Heart right ventricle (tissue), 16 donors: Measurements from ENCODE around the gene RELL2. TPM values are rescaled to one million over a fixed set of nuclear protein-coding genes. Genes with fewer than 3 reads are reported as not detected.

Experiments used
- ATAC-seq, 8 donors: fragments of 200-7000 bp; cut with Tn5 transposase; one replicate each; pipeline ENCODE4 v1.9.1; 2020; ENCODE audit warnings: mild to moderate bottlenecking in 8 of 8, moderate library complexity in 8 of 8, moderate number of reproducible peaks in 1 of 8
- DNase-seq, 2 donors: peaks; one replicate each; pipeline ENCODE4 v3.0.0-alpha.2; 2020
- H3K27ac ChIP-seq, 10 donors: fragments of 200-600 bp; sonication (generic) in 2 of 10; one replicate each; pipeline versions ENCODE4 v1.5.0 to v1.8.0; 2020 to 2022; ENCODE audit warnings: mild to moderate bottlenecking in 3 of 10
- H3K27me3 ChIP-seq, 7 donors: fragments of 200-600 bp; one replicate each; pipeline ENCODE4 v1.8.0; 2021 to 2022; ENCODE audit warnings: mild to moderate bottlenecking in 2 of 7
- H3K36me3 ChIP-seq, 9 donors: fragments of 200-600 bp; sonication (generic) in 1 of 9; one replicate each; pipeline versions ENCODE4 v1.5.0 to v1.8.0; 2020 to 2022; ENCODE audit warnings: mild to moderate bottlenecking in 2 of 9
- H3K4me1 ChIP-seq, 9 donors: fragments of 200-600 bp; sonication (generic) in 1 of 9; one replicate each; pipeline versions ENCODE4 v1.5.0 to v1.8.0; 2020 to 2022; ENCODE audit warnings: mild to moderate bottlenecking in 4 of 9
- H3K4me3 ChIP-seq, 10 donors: fragments of 200-600 bp; sonication (generic) in 2 of 10; one replicate each; pipeline versions ENCODE4 v1.5.0 to v1.8.0; 2020 to 2022; ENCODE audit warnings: mild to moderate bottlenecking in 7 of 10, moderate library complexity in 2 of 10
- H3K9me3 ChIP-seq, 11 donors: fragments of 200-600 bp in 10 of 11; sonication (generic) in 2 of 11; one replicate each; pipeline versions ENCODE4 v1.5.0 to v1.8.0; 2013 to 2022; ENCODE audit warnings: mild to moderate bottlenecking in 2 of 11, control low read depth in 1 of 11, moderate library complexity in 1 of 11
- WGBS, 2 donors: extraction: QIAGEN DNeasy Blood & Tissue Kit; methylation state at CpG; one replicate each; pipeline ENCODE4 v1.1.7; 2013; ENCODE audit warnings: inconsistent platforms in 1 of 2; 5-methylcytosine and 5-hydroxymethylcytosine counted together
- intact Hi-C, 10 donors: fragments of 100-400 bp; cut with DNase I; formaldehyde crosslinking; loops; one replicate each; pipeline versions ENCODE4 v1.11.1 to v1.14.2; 2022
- polyA plus RNA-seq, 2 donors: library from polyadenylated mRNA; stranded (reverse); fragments of 200-250 nt; gene quantifications; one replicate each; pipeline ENCODE4 v1.2.3, GENCODE V29; 2013
- total RNA-seq, 10 donors: library from RNA; stranded (reverse); fragmentation: NEBNext Ultra II Directional in 3 of 10; extraction: Animal tissue kit (Norgen Biotek cat#: 25700) in 3 of 10; gene quantifications; one replicate each; pipeline versions ENCODE4 v1.2.1 to v1.2.4, GENCODE V29; 2021 to 2023
- TF ChIP-seq, protein P1 (sequence below), 9 donors: fragments of 200-600 bp; sonication (generic) in 2 of 9; IDR thresholded peaks; one replicate each; pipeline versions ENCODE4 v1.5.0 to v1.8.0; 2021 to 2022; ENCODE audit warnings: antibody characterized with exemption in 9 of 9, mild to moderate bottlenecking in 5 of 9, moderate library complexity in 1 of 9
- donor health status: Arrhythmogenic right ventricular cardiomyopathy.
- donor health status: ischemic (EF 13 %, LVEDD 7.1; RV severe dilation, severe dysfunction).
- donor health status: healthy with polysubstance abuse.
- donor health status: DM: no; HTN: yes; CAD: no.
- donor health status: DM: no; HTN: no; CAD: no.
- donor health status: ischemic (EF 25% LVEDD 6.9; RV normal size, moderate dysfunction).
- donor health status: ischemic (EF 25% LVEDD 5.7; RV mildly dilated, moderate dysfunction).
- donor health status: healthy.
- donor health status: DM: yes; HTN: yes; CAD: no.
- donor health status: Ischemic cardiomyopathy.
- donor health status: ischemic (EF 35%, LVEDD 5.7; RV mildly dilated, moderate dysfunction).
- donor health status: nonischemic (EF 11% LVEDD 7.7; RV severe dilation, severe dysfunction).
- donor health status: DM: yes; HTN: yes; CAD: no.
- donor health status: PGD.
- donor health status: ischemic (EF 29% LVEDD 5.4; RV normal size, mild dysfunction).
- donor health status: nonischemic (EF 23%, LVEDD 6.1; RV moderate dilation, normal function).

The RELL2 gene
- total and polyA plus RNA-seq, 12 donors: 0.33 to 3.2 (median 0.64) TPM

DNA sequence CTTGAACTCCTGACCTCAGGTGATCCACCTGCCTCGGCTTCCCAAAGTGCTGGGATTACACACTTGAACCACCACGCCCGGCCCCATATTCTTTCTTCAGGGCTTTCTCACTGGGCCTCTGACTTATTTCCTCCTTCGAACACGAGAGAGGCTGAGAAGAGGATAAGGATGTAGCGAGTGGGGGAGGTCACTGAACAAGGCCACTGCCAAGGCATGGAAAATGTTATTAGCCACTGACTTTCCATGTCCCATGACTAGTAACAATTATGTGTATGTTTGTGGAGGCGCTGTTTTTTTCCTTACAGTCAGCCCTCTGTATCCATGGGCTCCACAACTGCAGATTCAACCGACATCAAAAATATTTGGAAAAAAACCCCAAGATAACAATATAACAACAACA is 26.7 kb downstream of the RELL2 start:
- Histone ChIP-seq H3K27me3 (no peaks in the 10 kb centered on the region), H3K36me3 (peaks cover 0 to 88% (median 10%) of the 10 kb centered on the region in 9 donors), H3K4me1 (peaks cover 0 to 10% (median 4%) of the 10 kb centered on the region in 9 donors), H3K27ac (no peak overlapping the region), H3K9me3 (no peaks in the 10 kb centered on the region), H3K4me3 (no peak overlapping the region)
- DNase-seq (no peak), ATAC-seq (no peak)
- 79 to 85% methylated on average over 8 of the region's 8 CpGs for WGBS, 2 donors
- TF ChIP-seq, protein P1, sequence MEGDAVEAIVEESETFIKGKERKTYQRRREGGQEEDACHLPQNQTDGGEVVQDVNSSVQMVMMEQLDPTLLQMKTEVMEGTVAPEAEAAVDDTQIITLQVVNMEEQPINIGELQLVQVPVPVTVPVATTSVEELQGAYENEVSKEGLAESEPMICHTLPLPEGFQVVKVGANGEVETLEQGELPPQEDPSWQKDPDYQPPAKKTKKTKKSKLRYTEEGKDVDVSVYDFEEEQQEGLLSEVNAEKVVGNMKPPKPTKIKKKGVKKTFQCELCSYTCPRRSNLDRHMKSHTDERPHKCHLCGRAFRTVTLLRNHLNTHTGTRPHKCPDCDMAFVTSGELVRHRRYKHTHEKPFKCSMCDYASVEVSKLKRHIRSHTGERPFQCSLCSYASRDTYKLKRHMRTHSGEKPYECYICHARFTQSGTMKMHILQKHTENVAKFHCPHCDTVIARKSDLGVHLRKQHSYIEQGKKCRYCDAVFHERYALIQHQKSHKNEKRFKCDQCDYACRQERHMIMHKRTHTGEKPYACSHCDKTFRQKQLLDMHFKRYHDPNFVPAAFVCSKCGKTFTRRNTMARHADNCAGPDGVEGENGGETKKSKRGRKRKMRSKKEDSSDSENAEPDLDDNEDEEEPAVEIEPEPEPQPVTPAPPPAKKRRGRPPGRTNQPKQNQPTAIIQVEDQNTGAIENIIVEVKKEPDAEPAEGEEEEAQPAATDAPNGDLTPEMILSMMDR (IDR thresholded peaks at IDR 0.05): no peak
- intact Hi-C loops: loop anchor here in 1 of 10 donors (10.0 kb wide), 1 partner anchor 1231 kb away; no protein-coding TSS in a partner anchor

DNA sequence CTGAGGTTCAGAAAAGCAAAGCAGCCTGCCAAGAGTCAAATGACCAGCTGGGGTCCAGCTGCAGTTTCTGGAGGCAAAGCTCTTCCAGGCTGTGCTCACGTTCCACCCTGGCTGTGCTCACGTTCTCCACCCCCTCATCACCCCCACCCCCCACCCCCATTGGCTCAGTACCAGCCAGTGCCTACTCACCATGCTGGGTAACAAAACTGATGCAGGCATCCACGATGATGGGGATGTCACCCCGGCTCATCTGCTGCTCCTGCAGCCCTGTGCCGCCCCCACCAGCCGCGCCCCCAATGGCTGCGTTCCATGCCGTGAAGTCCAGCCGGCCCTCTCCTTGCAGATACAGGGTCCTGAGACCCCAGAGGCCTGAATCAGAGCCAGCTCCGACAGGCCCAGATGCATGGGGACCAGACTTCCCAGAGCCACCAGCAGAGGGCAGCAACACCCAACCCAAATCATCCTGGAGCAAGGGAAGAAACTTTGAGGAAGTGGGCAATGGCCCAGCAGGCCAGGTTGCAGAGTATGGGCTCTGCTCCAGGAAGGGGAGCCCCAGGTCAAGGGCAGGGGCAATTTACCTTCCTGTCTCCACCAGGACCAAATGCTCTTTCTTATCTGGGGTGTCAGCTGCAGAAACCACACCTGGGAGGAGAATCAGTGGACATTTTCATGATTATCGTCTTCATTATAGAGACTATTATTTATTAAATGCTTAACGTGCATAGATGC is 28.1 kb downstream of the RELL2 start:
- Histone ChIP-seq H3K27ac (no peak overlapping the region), H3K27me3 (no peaks in the 10 kb centered on the region), H3K4me3 (no peak overlapping the region), H3K9me3 (no peaks in the 10 kb centered on the region), H3K36me3 (peaks cover 0 to 88% (median 10%) of the 10 kb centered on the region in 9 donors), H3K4me1 (peaks cover 0 to 10% (median 4%) of the 10 kb centered on the region in 9 donors)
- peak; percentile 70 to 79 for DNase-seq
- 36 to 39% methylated on average over 13 of the region's 13 CpGs for WGBS, 2 donors
- ATAC-seq: peak; percentile 75 to 85 (median 80)
- intact Hi-C loops: loop anchor here in 2 of 10 donors (1.0 to 10.0 kb wide), 2 partner anchors 295 to 1230 kb away; no protein-coding TSS in a partner anchor
- TF ChIP-seq, protein P1 (IDR thresholded peaks at IDR 0.05): peak; percentile 76 to 93 (median 89)

DNA sequence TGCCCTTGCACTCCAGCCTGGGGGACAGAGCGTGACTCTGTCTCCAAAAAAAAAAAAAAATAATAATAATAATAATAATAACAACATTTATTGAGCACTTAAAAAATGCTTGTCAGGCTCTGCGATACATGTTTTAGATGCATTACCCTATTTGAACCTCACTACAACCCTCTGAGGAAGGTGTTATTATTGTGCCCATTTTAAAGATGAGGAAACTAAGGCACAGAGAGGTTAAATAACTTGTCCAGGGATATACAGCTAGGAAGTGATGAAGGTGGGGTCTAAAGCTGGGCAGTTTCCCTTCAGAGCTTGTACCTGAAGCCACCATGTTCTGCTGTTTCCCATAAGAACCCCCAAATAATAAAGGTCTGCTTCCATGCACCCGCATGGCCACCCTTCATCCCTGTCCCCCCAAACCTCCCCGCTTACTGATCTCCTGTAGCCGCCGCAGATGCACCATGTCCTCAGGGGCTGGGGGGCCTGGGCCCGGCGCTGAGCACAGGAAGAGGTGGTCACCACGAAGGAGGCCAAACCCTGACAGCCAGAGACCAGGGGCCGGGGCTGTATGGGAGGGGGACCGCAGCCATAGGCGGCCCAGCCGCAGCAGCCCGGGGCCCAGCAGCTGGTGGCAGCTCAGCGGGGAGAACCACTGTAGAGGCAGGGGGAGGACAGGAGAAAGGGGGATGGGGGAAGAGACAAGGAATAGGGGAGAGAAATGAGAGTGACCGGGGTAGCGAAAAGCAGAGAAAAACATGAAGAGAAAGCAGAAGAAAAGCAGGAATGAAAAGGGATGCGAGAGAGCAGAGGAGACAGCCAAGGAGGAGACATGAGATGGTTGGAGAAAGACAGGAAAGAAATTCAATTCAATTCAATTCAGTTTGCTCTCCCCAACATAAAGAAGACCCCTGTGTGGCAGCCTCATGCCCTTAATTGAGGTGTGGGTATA is 29.5 kb downstream of the RELL2 start:
- Histone ChIP-seq H3K4me3 (no peak overlapping the region), H3K9me3 (no peaks in the 10 kb centered on the region), H3K27me3 (no peaks in the 10 kb centered on the region), H3K4me1 (peaks cover 0 to 10% (median 4%) of the 10 kb centered on the region in 9 donors), H3K36me3 (peaks cover 0 to 88% (median 18%) of the 10 kb centered on the region in 9 donors), H3K27ac (no peak overlapping the region)
- TF ChIP-seq, protein P1 (IDR thresholded peaks at IDR 0.05): no peak
- 85 to 89% methylated on average over 18 of the region's 18 CpGs for WGBS, 2 donors
- intact Hi-C loops: loop anchor here in 2 of 10 donors (1.0 to 10.0 kb wide), 2 partner anchors 294 to 1229 kb away; no protein-coding TSS in a partner anchor
- ATAC-seq (no peak), DNase-seq (no peak)
